Upper lobe of left lung (tissue), 6 donors: ENCODE data around the gene AGAP1. TPM values are rescaled to one million over a fixed set of nuclear protein-coding genes. Genes with fewer than 3 reads are reported as not detected.

Experiments
- ATAC-seq, 2 donors: fragments of 200-7000 bp; cut with Tn5 transposase; one replicate each; pipeline ENCODE4 v1.9.1; 2022; ENCODE audit warnings: mild to moderate bottlenecking in 2 of 2, moderate library complexity in 2 of 2; ENCODE audit not compliant: low FRiP score in 2 of 2
- DNase-seq, 2 donors: peaks; one replicate each; pipeline ENCODE4 v3.0.0-alpha.2; 2019 to 2020
- H3K27ac ChIP-seq, 4 donors: fragments of 200-600 bp; sonication (generic); one replicate each; pipeline ENCODE4 v1.5.1; 2016 to 2019
- H3K27me3 ChIP-seq, 4 donors: fragments of 200-600 bp; sonication (generic); one replicate each; pipeline ENCODE4 v1.5.1; 2017 to 2019
- H3K36me3 ChIP-seq, 4 donors: fragments of 200-600 bp; sonication (generic); one replicate each; pipeline ENCODE4 v1.5.1; 2016 to 2019
- H3K4me1 ChIP-seq, 4 donors: fragments of 200-600 bp; sonication (generic); one replicate each; pipeline ENCODE4 v1.5.1; 2018 to 2019
- H3K4me3 ChIP-seq, 4 donors: fragments of 200-600 bp; sonication (generic); one replicate each; pipeline ENCODE4 v1.5.1; 2017 to 2019; ENCODE audit warnings: mild to moderate bottlenecking in 2 of 4, moderate library complexity in 1 of 4
- H3K9me3 ChIP-seq, 4 donors: fragments of 200-600 bp; sonication (generic); one replicate each; pipeline ENCODE4 v1.5.1; 2018 to 2019
- EP300 ChIP-seq, 4 donors: sonication (generic); formaldehyde crosslinking; IDR thresholded peaks; one replicate each; pipeline ENCODE4 v1.5.1; 2017; ENCODE audit warnings: antibody characterized with exemption in 4 of 4, control low read depth in 2 of 4
- POLR2A ChIP-seq, 4 donors: fragments of 450-650 bp; IDR thresholded peaks; one replicate each; pipeline ENCODE4 v1.5.1; 2016 to 2017; ENCODE audit warnings: antibody characterized with exemption in 4 of 4, mild to moderate bottlenecking in 2 of 4
- POLR2AphosphoS5 ChIP-seq, 2 donors: sonication (generic); formaldehyde crosslinking; IDR thresholded peaks; one replicate each; pipeline ENCODE4 v1.5.1; 2017; ENCODE audit warnings: antibody characterized with exemption in 2 of 2
- WGBS, 2 donors: methylation state at CpG; one replicate each; pipeline ENCODE4 v1.1.5; 2017 to 2018; 5-methylcytosine and 5-hydroxymethylcytosine counted together
- total RNA-seq, 6 donors: library from RNA; depleted of rRNA in 4 of 6; stranded (reverse); fragments of >200 nt in 4 of 6; gene quantifications; one replicate each; pipeline versions ENCODE4 v1.1.0 to v1.2.1, GENCODE V29; 2016 to 2021
- TF ChIP-seq, protein P1 (sequence below), 6 experiments: fragments of 450-650 bp in 4 of 6; fragments of 200-600 bp in 2 of 6; sonication (generic) in 2 of 6; IDR thresholded peaks; one replicate each; pipeline ENCODE4 v1.5.1; 2016 to 2019; ENCODE audit warnings: antibody characterized with exemption in 6 of 6
- donor health status: DM: no; HTN: no; CAD: no; lungs with moderate emphysema.
- donor health status: DM: no; HTN: yes; CAD: no; lungs with severe emphysema.

AGAP1 gene
- total RNA-seq, 6 donors from 2014 or later = 25.5 to 45.1 (median 30.7) TPM

DNA sequence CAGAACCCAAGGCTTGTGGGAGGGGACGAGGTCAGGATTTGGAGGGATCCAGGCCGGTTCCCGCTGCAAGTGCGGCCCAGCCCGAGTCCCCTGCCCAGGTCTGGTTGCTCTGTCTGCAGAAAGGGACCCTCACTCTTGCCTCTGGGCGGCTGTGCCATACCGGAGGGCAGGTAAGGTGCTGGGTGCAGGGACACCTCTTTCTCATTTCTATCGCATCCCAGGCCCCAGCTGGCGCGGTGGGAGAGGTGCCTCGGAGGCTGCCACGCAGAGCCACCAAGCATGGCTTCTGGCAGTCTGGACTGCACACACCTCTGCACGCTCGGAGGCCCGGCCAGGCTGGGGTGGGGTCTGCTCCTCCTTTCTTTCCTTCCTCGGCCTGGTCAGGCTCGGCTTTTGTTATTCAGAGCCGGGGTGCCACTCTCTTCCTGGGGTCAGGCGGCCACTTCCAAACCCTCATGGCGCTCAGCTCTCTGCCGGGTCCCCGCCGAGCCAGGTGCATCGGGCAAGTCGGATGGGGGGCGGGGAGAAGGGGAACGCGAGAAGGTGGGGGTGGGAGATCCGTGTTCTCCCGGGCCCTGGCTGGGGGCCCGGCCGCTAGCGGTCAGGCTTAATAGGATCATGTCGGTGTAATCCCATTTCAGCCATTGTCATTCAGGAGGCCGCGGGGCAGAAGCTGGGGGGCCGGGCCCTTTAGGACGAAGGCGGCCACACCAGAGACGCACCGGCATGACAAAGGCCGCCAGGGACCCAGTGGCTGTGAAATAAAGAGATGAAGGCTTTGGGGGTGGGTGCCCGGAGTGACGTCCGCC lies 665.3 kb downstream of the AGAP1 start:
- WGBS, 2 donors = 32 to 42% methylated on average over 14 to 38 of the region's 45 CpGs
- H3K9me3 ChIP-seq = no peaks in the 10 kb centered on the region
- H3K36me3 ChIP-seq = no peaks in the 10 kb centered on the region
- no peak overlapping the region for H3K4me3 ChIP-seq
- no peak for ATAC-seq
- peaks cover 2 to 36% (median 20%) of the 10 kb centered on the region in 4 donors for H3K27me3 ChIP-seq
- TF ChIP-seq EP300 (IDR thresholded peaks at IDR 0.05) (no peak), POLR2AphosphoS5 (IDR thresholded peaks at IDR 0.05) (no peak), POLR2A (IDR thresholded peaks at IDR 0.05) (no peak)
- TF ChIP-seq, protein P1, sequence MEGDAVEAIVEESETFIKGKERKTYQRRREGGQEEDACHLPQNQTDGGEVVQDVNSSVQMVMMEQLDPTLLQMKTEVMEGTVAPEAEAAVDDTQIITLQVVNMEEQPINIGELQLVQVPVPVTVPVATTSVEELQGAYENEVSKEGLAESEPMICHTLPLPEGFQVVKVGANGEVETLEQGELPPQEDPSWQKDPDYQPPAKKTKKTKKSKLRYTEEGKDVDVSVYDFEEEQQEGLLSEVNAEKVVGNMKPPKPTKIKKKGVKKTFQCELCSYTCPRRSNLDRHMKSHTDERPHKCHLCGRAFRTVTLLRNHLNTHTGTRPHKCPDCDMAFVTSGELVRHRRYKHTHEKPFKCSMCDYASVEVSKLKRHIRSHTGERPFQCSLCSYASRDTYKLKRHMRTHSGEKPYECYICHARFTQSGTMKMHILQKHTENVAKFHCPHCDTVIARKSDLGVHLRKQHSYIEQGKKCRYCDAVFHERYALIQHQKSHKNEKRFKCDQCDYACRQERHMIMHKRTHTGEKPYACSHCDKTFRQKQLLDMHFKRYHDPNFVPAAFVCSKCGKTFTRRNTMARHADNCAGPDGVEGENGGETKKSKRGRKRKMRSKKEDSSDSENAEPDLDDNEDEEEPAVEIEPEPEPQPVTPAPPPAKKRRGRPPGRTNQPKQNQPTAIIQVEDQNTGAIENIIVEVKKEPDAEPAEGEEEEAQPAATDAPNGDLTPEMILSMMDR (IDR thresholded peaks at IDR 0.05) = no peak
- H3K4me1 ChIP-seq = peaks cover 8 to 20% (median 12%) of the 10 kb centered on the region in 4 donors
- H3K27ac ChIP-seq = no peak overlapping the region
- DNase-seq = no peak

DNA sequence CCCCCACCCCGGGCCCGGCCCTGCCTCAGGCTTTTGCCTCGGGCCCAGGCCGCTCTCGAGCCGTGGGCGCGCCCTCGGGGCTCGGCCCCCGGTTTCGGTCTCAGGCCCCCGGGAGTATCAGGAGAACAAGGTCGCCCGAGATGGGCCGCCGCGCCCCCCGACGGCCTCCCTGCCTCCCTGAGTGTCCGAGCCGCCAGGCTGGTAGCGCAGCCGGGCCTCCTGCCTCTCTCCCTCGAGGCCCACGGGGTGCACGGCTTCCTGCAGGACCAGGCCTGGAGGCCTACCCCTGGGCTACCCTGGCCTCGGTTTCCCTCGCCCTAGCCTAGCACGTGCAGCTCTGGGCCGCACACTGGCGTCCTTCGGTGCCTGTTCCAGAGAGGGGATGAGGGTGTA lies 665.9 kb downstream of the AGAP1 start:
- ATAC-seq (no peak), DNase-seq (peak in 1 of 2 donors; percentile 83)
- Histone ChIP-seq H3K4me1 (peaks cover 14 to 26% (median 18%) of the 10 kb centered on the region in 4 donors), H3K36me3 (no peaks in the 10 kb centered on the region), H3K4me3 (no peak overlapping the region), H3K27ac (no peak overlapping the region), H3K27me3 (peaks cover 2 to 42% (median 26%) of the 10 kb centered on the region in 4 donors), H3K9me3 (no peaks in the 10 kb centered on the region)
- TF ChIP-seq POLR2AphosphoS5 (IDR thresholded peaks at IDR 0.05) = no peak
- TF ChIP-seq, protein P1 (IDR thresholded peaks at IDR 0.05) = no peak
- TF ChIP-seq POLR2A (IDR thresholded peaks at IDR 0.05) = no peak
- TF ChIP-seq EP300 (IDR thresholded peaks at IDR 0.05) = no peak
- 15 to 43% methylated on average over 4 to 27 of the region's 33 CpGs for WGBS, 2 donors

DNA sequence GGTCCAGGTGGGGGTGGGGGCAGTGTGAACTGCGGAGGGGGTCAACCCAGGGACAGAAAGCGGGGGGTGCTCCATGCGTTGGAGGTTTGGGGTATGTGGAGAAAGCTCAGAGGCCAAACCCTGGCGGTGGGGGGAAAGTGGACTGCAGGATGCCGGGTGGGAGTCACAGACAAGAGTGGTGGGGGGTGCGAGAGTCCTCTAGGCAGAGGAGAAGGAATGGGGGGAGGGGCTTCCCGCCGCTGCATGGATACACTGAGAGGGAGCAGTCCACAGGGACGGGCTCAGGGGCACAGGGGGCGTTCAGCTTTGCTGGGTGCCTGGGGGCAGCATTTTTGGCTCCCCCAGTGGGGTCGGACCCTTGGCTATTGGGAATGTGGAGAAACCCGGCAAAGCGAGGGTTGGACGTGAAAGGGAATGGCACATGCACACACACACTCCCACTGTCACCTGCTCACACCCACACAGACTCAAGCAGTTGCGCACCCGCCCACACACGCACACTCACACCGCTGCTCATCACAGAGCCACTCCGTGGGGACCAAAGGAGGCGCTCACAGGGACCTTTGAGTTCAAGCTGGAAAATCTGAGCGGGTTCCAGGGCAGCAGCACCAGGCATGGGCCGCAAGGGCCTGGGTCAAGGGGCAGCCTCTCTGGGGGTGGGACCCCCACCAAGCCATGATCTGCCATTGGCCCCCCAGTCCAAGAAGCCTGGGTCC lies 666.7 kb downstream of the AGAP1 start:
- H3K4me1 ChIP-seq = peaks cover 17 to 31% (median 22%) of the 10 kb centered on the region in 4 donors
- TF ChIP-seq, protein P1 (IDR thresholded peaks at IDR 0.05) = no peak
- TF ChIP-seq POLR2AphosphoS5 (IDR thresholded peaks at IDR 0.05) (no peak), EP300 (IDR thresholded peaks at IDR 0.05) (no peak), POLR2A (IDR thresholded peaks at IDR 0.05) (no peak)
- H3K27ac ChIP-seq = no peak overlapping the region
- ATAC-seq = no peak
- peaks cover 2 to 47% (median 29%) of the 10 kb centered on the region in 4 donors for H3K27me3 ChIP-seq
- no peaks in the 10 kb centered on the region for H3K9me3 ChIP-seq
- DNase-seq = no peak
- 49 to 50% methylated on average over 10 to 22 of the region's 22 CpGs for WGBS, 2 donors
- H3K36me3 ChIP-seq = no peaks in the 10 kb centered on the region
- H3K4me3 ChIP-seq = no peak overlapping the region

DNA sequence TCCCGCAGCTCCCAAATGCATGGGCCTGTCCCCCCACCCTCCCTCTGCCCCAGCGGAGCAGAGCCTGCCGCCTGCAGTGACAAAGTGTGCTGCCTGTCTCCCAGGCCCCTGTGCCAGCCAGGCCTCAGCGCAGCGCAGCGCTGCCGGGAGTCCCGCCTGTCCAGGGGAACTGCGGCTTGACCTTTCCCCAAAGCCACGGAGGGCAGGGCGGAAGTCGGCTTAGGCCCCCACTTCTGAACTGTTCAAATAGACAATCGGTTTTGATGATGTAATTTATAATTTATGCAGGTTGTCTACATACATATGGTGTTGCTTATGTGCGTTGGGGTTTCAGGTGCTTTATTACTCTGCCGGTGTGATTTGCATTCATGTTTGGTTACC lies 667.2 kb downstream of the AGAP1 start:
- peaks cover 17 to 37% (median 23%) of the 10 kb centered on the region in 4 donors for H3K4me1 ChIP-seq
- H3K27me3 ChIP-seq = peaks cover 2 to 52% (median 31%) of the 10 kb centered on the region in 4 donors
- no peak for DNase-seq
- no peak overlapping the region for H3K27ac ChIP-seq
- WGBS, 2 donors = 56 to 59% methylated on average over 7 to 15 of the region's 15 CpGs
- H3K4me3 ChIP-seq = no peak overlapping the region
- no peaks in the 10 kb centered on the region for H3K9me3 ChIP-seq
- no peak for ATAC-seq
- no peaks in the 10 kb centered on the region for H3K36me3 ChIP-seq
- no peak for TF ChIP-seq POLR2A (IDR thresholded peaks at IDR 0.05)
- TF ChIP-seq EP300 (IDR thresholded peaks at IDR 0.05) = no peak
- no peak for TF ChIP-seq POLR2AphosphoS5 (IDR thresholded peaks at IDR 0.05)
- TF ChIP-seq, protein P1 (IDR thresholded peaks at IDR 0.05) = no peak
